ENCODE results near the gene PLK5. TPM values are rescaled to one million over a fixed set of nuclear protein-coding genes. Genes with fewer than 3 reads are reported as not detected.
A peak's percentile ranks its signal among the peaks of the same experiment; 100 is the strongest.

PLK5 gene
- total RNA-seq, 4 donors from 2014 or later, result 0.17 TPM; not detected in 3

DNA sequence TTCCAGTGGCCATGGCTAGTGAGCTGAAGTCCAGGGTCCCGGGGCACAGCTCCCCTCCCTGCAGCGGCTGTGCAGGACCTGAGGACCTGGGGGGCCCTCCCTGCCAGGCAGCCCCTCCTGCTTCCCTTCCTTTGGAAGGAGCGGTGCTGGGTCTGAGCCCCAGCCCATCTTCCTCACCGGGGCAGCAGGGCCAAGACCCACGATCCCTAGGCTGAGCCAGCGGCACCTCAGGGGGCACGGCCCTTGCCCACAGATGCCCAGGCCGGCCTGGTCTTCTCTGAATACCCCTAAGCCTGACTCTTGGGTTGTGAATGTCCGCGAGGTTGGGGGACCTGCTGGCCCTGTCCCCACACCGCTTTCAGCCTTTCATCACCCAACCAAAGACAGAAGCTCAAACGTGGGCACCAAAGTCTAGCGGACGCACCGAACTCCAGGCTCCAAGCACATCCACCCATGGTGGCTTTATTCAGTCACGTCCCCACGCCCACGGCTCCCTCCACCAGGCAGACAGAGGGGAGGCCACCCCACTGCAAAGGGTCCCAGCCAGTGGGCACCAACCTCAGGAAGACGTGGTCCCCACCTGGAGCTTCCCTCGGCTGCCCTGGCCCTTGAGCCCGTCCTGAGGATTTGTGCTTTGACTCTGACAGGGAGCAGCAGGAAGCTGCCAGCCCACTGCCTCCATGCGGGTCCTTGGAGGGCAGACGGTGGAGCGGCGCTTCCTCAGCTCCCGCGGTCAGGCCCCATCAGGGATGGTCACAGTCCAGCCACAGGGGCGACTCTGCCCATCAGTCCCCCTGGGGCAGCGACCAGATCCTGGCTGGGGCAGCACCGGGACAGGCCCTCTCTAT lies 52.6 kb downstream of the PLK5 start:
- Histone ChIP-seq H3K36me3 (peaks cover 27 to 54% (median 52%) of the 10 kb centered on the region in 4 donors), H3K4me3 (no peak overlapping the region), H3K4me1 (peaks cover 0 to 10% (median 0%) of the 10 kb centered on the region in 4 donors), H3K27ac (replicated peaks in 1 of 4) (peak overlapping the region in 1 of 4 donors; percentile 18), H3K9me3 (no peaks in the 10 kb centered on the region), H3K27me3 (no peaks in the 10 kb centered on the region)
- no peak for TF ChIP-seq POLR2AphosphoS5 (IDR thresholded peaks at IDR 0.05)
- intact Hi-C loops (cut with DNase I), result no loop called here
- DNase-seq (ENCODE audit: extremely low spot score), result no peak
- WGBS, result 88% methylated on average over 21 of the region's 30 CpGs

GRCh38 chr19:1577090-1577928 lies 53.4 kb downstream of the PLK5 start:
- intact Hi-C loops (cut with DNase I), result no loop called here
- Histone ChIP-seq H3K4me1 (peaks cover 0 to 10% (median 0%) of the 10 kb centered on the region in 4 donors), H3K36me3 (peaks cover 34 to 62% (median 61%) of the 10 kb centered on the region in 4 donors), H3K4me3 (no peak overlapping the region), H3K9me3 (no peaks in the 10 kb centered on the region), H3K27ac (replicated peaks in 1 of 4) (peak overlapping the region in 2 of 4 donors; percentile 13 to 18), H3K27me3 (no peaks in the 10 kb centered on the region)
- DNase-seq (ENCODE audit: extremely low spot score), result no peak
- no peak for TF ChIP-seq POLR2AphosphoS5 (IDR thresholded peaks at IDR 0.05)
- TF ChIP-seq, protein P1, sequence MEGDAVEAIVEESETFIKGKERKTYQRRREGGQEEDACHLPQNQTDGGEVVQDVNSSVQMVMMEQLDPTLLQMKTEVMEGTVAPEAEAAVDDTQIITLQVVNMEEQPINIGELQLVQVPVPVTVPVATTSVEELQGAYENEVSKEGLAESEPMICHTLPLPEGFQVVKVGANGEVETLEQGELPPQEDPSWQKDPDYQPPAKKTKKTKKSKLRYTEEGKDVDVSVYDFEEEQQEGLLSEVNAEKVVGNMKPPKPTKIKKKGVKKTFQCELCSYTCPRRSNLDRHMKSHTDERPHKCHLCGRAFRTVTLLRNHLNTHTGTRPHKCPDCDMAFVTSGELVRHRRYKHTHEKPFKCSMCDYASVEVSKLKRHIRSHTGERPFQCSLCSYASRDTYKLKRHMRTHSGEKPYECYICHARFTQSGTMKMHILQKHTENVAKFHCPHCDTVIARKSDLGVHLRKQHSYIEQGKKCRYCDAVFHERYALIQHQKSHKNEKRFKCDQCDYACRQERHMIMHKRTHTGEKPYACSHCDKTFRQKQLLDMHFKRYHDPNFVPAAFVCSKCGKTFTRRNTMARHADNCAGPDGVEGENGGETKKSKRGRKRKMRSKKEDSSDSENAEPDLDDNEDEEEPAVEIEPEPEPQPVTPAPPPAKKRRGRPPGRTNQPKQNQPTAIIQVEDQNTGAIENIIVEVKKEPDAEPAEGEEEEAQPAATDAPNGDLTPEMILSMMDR (IDR thresholded peaks at IDR 0.05), result no peak
- TF ChIP-seq EP300 (IDR thresholded peaks at IDR 0.05), result no peak
- TF ChIP-seq POLR2A (IDR thresholded peaks at IDR 0.05; ENCODE audit: low read depth), result no peak
- WGBS, result 79% methylated on average over 14 of the region's 41 CpGs

DNA sequence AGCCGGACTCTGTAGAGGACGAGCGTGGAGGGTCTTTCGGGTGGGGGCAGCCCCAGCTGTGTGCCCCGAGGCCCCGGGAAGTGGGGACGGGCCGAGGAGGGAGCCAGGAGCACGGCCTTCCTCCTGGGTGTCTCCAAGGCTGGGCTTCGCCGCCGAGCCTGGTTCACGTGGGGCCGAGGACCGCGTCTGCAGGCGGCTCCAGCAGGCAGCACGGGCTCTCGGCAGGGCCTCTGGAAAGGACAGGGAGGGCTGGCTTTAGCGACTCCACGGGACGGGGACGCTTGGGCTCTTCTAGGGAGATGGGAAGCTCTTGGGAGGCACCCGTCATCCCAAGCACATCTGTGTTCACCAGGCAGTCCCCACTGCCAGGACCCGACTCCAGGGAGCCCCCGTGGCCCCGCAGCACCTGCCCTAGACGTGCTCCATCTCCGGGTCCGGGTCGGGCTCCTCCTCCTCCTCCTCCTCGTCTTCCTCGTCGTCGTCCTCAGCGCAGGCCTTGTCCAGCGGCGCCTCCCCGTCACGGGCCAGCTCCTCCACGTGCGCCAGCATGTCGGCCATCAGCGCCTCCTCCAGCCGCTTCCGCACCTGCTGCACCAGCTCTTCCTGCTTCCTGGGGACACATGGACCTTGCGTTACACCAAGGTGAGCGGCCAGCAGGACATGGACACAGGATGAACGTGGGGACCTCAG lies 54.2 kb downstream of the PLK5 start:
- DNase-seq (ENCODE audit: extremely low spot score), result no peak
- H3K4me3 ChIP-seq, result no peak overlapping the region
- H3K36me3 ChIP-seq, result peaks cover 41 to 70% (median 68%) of the 10 kb centered on the region in 4 donors
- TF ChIP-seq, protein P1 (IDR thresholded peaks at IDR 0.05), result no peak
- TF ChIP-seq POLR2A (IDR thresholded peaks at IDR 0.05; ENCODE audit: low read depth), result no peak
- no peak for TF ChIP-seq EP300 (IDR thresholded peaks at IDR 0.05)
- no peak for TF ChIP-seq POLR2AphosphoS5 (IDR thresholded peaks at IDR 0.05)
- peaks cover 0 to 10% (median 0%) of the 10 kb centered on the region in 4 donors for H3K4me1 ChIP-seq
- WGBS, result 86% methylated on average over 36 of the region's 49 CpGs
- intact Hi-C loops (cut with DNase I), result no loop called here
- H3K27me3 ChIP-seq, result no peaks in the 10 kb centered on the region
- peak overlapping the region in 2 of 4 donors; percentile 4 to 13 for H3K27ac ChIP-seq (replicated peaks in 1 of 4)
- H3K9me3 ChIP-seq, result no peaks in the 10 kb centered on the region

DNA sequence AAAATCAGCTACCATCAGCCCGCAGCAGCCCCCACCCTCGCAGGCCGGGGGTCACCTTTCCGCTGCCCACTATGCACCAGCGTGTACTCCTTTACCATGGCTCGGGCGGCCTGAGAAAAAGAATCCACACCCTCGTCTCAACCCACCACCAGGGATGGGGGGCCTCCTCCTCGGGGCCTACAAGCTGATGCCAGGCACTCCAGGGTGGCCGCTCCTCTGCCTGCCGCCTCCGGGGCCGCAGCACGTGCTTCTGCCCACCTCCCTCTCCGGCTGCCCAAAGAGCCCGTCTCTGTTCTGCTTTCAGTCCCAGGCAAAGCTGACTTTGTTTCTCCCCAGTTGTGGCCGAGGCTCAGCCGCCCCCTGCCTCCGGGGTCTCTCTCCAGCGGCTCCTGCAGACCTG lies 55.3 kb downstream of the PLK5 start:
- peaks cover 48 to 81% (median 79%) of the 10 kb centered on the region in 4 donors for H3K36me3 ChIP-seq
- intact Hi-C loops (cut with DNase I), result no loop called here

DNA sequence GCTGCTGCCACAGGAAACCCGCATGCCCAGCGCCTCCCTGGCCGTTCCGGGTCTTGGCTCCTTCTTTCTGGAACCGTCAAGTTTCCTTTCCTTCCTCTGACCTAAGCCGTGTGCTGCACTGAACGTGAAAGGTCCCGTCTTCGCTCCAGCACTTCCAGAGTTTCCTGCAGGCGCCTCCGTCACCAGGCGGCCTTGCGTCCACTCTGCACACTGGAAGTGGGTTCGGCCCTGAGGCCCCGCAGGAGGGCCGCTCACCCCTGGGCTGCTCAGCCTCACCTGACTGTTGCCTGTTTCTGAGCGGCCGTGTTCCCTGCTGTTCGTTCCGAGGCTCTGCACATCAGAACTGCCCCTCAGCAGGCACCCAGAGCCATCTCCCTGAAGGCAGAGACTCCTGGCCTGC lies 56.5 kb downstream of the PLK5 start:
- Histone ChIP-seq H3K9me3 (no peaks in the 10 kb centered on the region), H3K27ac (replicated peaks in 1 of 4) (no peak overlapping the region), H3K4me3 (no peak overlapping the region), H3K4me1 (peaks cover 0 to 19% (median 3%) of the 10 kb centered on the region in 4 donors), H3K36me3 (peaks cover 55 to 89% (median 87%) of the 10 kb centered on the region in 4 donors), H3K27me3 (no peaks in the 10 kb centered on the region)
- no peak for DNase-seq (ENCODE audit: extremely low spot score)
- WGBS, result 84% methylated on average over 16 of the region's 20 CpGs
- intact Hi-C loops (cut with DNase I), result no loop called here
- TF ChIP-seq POLR2AphosphoS5 (IDR thresholded peaks at IDR 0.05) (no peak), POLR2A (IDR thresholded peaks at IDR 0.05; ENCODE audit: low read depth) (no peak), EP300 (IDR thresholded peaks at IDR 0.05) (no peak)
- TF ChIP-seq, protein P1 (IDR thresholded peaks at IDR 0.05), result no peak

More for the DNA sequence above, 55.3 kb downstream of the PLK5 start:
- no peaks in the 10 kb centered on the region for H3K27me3 ChIP-seq
- no peak for TF ChIP-seq POLR2A (IDR thresholded peaks at IDR 0.05; ENCODE audit: low read depth)
- no peak for TF ChIP-seq POLR2AphosphoS5 (IDR thresholded peaks at IDR 0.05)
- WGBS, result 86% methylated on average over 14 of the region's 20 CpGs
- no peak for DNase-seq (ENCODE audit: extremely low spot score)
- H3K9me3 ChIP-seq, result no peaks in the 10 kb centered on the region
- H3K4me1 ChIP-seq, result peaks cover 0 to 10% (median 0%) of the 10 kb centered on the region in 4 donors
- no peak overlapping the region for H3K4me3 ChIP-seq
- H3K27ac ChIP-seq (replicated peaks in 1 of 4), result no peak overlapping the region

Measured in esophagus muscularis mucosa (tissue), 4 donors.